Measurements from ENCODE around the gene LRP1B.

LRP1B gene

DNA sequence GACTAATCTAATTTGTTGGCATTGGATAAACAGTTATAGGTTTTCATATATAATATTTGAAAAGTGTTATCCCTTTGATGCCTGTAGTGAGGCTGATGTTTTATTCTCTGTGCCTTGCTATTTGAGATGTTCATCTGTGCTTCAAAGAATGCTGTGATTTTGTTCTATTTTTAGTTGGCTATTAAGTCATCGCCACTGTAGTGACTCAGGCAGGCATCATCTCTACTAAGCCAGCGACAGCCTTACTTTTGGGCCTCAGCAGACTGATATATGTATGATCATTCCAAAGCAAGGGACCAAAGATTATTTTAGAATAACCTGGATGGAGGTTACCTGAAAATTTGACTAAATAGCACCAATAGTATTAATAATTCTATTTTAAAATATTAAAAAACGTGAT is 1676.1 kb downstream of the LRP1B start:
- ATAC-seq: peak; percentile 96
- no peak for TF ChIP-seq SNAI2 (CRISPR knock-in tag; IDR thresholded peaks at IDR 0.05)
- TF ChIP-seq, protein P1, sequence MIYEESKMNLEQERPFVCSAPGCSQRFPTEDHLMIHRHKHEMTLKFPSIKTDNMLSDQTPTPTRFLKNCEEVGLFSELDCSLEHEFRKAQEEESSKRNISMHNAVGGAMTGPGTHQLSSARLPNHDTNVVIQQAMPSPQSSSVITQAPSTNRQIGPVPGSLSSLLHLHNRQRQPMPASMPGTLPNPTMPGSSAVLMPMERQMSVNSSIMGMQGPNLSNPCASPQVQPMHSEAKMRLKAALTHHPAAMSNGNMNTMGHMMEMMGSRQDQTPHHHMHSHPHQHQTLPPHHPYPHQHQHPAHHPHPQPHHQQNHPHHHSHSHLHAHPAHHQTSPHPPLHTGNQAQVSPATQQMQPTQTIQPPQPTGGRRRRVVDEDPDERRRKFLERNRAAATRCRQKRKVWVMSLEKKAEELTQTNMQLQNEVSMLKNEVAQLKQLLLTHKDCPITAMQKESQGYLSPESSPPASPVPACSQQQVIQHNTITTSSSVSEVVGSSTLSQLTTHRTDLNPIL (CRISPR knock-in tag; IDR thresholded peaks at IDR 0.05; ENCODE audit: low read depth): no peak

DNA sequence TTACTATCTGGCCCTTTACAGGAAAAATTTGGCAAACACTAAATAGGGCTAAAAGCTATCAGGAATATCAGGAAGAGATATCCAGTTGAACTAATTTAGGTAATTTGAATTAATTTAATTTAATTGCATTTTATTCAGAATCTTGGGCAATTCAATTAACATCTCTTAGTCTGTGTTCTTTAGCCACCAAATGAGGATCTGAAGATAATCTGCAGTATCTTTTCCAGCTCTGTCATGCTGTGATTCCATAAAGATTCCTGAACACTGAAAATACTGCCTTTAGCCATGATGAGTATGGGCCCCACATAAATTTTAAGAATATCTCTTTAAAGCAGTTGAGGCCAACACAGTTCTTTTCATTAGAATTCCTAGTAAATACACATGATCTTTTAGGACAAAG is 1679.5 kb downstream of the LRP1B start:
- TF ChIP-seq TCF4 (CRISPR knock-in tag; IDR thresholded peaks at IDR 0.05; ENCODE audit: borderline replicate concordance) (peak; percentile 49; the same call in 1 of the 2 replicates), SNAI2 (CRISPR knock-in tag; IDR thresholded peaks at IDR 0.05) (no peak), TOX (CRISPR knock-in tag; IDR thresholded peaks at IDR 0.05; ENCODE audit: borderline replicate concordance) (no peak), ISL1 (CRISPR knock-in tag; IDR thresholded peaks at IDR 0.05) (peak; percentile 32; the same call in 1 of the 2 replicates)
- TF ChIP-seq, protein P2, sequence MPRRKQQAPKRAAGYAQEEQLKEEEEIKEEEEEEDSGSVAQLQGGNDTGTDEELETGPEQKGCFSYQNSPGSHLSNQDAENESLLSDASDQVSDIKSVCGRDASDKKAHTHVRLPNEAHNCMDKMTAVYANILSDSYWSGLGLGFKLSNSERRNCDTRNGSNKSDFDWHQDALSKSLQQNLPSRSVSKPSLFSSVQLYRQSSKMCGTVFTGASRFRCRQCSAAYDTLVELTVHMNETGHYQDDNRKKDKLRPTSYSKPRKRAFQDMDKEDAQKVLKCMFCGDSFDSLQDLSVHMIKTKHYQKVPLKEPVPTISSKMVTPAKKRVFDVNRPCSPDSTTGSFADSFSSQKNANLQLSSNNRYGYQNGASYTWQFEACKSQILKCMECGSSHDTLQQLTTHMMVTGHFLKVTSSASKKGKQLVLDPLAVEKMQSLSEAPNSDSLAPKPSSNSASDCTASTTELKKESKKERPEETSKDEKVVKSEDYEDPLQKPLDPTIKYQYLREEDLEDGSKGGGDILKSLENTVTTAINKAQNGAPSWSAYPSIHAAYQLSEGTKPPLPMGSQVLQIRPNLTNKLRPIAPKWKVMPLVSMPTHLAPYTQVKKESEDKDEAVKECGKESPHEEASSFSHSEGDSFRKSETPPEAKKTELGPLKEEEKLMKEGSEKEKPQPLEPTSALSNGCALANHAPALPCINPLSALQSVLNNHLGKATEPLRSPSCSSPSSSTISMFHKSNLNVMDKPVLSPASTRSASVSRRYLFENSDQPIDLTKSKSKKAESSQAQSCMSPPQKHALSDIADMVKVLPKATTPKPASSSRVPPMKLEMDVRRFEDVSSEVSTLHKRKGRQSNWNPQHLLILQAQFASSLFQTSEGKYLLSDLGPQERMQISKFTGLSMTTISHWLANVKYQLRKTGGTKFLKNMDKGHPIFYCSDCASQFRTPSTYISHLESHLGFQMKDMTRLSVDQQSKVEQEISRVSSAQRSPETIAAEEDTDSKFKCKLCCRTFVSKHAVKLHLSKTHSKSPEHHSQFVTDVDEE (CRISPR knock-in tag; IDR thresholded peaks at IDR 0.05): no peak; the same call in 1 of the 2 replicates
- TF ChIP-seq, protein P1 (CRISPR knock-in tag; IDR thresholded peaks at IDR 0.05; ENCODE audit: low read depth): no peak
- no peak for ATAC-seq

DNA sequence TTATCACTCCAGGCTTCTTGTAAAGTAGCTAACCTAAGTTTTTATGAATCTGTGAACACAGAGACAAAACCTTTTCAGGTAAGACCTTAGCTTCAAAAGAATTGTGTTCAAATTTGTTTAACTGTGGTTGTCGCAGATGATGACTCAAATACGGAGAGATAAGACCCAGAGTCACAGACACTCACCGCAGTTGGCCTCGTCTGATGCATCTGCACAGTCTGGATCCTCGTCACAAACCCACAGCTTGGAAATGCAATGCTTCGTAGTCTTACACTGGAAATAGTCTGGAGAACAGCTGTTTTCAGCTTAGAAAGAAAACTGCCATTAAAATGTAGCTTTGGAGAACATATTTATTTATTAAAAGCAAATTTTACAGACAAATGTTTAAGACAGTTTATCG is 1688.5 kb downstream of the LRP1B start:
- TF ChIP-seq ESRRG (CRISPR knock-in tag; IDR thresholded peaks at IDR 0.05) (no peak), ZNF565 (CRISPR knock-in tag; conservative IDR thresholded peaks at IDR 0.05; ENCODE audit: low read depth) (no peak), ARNTL (CRISPR knock-in tag; IDR thresholded peaks at IDR 0.05; ENCODE audit: borderline replicate concordance, low read depth) (no peak), TOX (CRISPR knock-in tag; IDR thresholded peaks at IDR 0.05; ENCODE audit: borderline replicate concordance) (no peak), ZNF70 (CRISPR knock-in tag; IDR thresholded peaks at IDR 0.05) (no peak), OSR1 (CRISPR knock-in tag; IDR thresholded peaks at IDR 0.05) (no peak), ZC3H10 (CRISPR knock-in tag; IDR thresholded peaks at IDR 0.05) (no peak), ZNF8 (CRISPR knock-in tag; IDR thresholded peaks at IDR 0.05) (peak; percentile 61), CSDC2 (CRISPR knock-in tag; IDR thresholded peaks at IDR 0.05) (no peak), ZFP30 (CRISPR knock-in tag; IDR thresholded peaks at IDR 0.05) (no peak; the same call in 1 of the 2 replicates), ZFP3 (CRISPR knock-in tag; IDR thresholded peaks at IDR 0.05) (no peak), PPARA (CRISPR knock-in tag; IDR thresholded peaks at IDR 0.05; ENCODE audit: borderline replicate concordance) (no peak), TCF4 (CRISPR knock-in tag; IDR thresholded peaks at IDR 0.05; ENCODE audit: borderline replicate concordance) (peak; percentile 93), BACH2 (CRISPR knock-in tag; IDR thresholded peaks at IDR 0.05; ENCODE audit: borderline replicate concordance) (no peak), SNAI2 (CRISPR knock-in tag; IDR thresholded peaks at IDR 0.05) (no peak), GLIS3 (CRISPR knock-in tag; IDR thresholded peaks at IDR 0.05) (no peak), ISL1 (CRISPR knock-in tag; IDR thresholded peaks at IDR 0.05) (peak; percentile 61), RARB (CRISPR knock-in tag; IDR thresholded peaks at IDR 0.05) (no peak)
- TF ChIP-seq, protein P3, sequence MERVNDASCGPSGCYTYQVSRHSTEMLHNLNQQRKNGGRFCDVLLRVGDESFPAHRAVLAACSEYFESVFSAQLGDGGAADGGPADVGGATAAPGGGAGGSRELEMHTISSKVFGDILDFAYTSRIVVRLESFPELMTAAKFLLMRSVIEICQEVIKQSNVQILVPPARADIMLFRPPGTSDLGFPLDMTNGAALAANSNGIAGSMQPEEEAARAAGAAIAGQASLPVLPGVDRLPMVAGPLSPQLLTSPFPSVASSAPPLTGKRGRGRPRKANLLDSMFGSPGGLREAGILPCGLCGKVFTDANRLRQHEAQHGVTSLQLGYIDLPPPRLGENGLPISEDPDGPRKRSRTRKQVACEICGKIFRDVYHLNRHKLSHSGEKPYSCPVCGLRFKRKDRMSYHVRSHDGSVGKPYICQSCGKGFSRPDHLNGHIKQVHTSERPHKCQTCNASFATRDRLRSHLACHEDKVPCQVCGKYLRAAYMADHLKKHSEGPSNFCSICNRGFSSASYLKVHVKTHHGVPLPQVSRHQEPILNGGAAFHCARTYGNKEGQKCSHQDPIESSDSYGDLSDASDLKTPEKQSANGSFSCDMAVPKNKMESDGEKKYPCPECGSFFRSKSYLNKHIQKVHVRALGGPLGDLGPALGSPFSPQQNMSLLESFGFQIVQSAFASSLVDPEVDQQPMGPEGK (CRISPR knock-in tag; IDR thresholded peaks at IDR 0.05; ENCODE audit: borderline replicate concordance): no peak
- TF ChIP-seq, protein P2 (CRISPR knock-in tag; IDR thresholded peaks at IDR 0.05): peak; percentile 93
- TF ChIP-seq, protein P1 (CRISPR knock-in tag; IDR thresholded peaks at IDR 0.05; ENCODE audit: low read depth): no peak
- TF ChIP-seq, protein P4, sequence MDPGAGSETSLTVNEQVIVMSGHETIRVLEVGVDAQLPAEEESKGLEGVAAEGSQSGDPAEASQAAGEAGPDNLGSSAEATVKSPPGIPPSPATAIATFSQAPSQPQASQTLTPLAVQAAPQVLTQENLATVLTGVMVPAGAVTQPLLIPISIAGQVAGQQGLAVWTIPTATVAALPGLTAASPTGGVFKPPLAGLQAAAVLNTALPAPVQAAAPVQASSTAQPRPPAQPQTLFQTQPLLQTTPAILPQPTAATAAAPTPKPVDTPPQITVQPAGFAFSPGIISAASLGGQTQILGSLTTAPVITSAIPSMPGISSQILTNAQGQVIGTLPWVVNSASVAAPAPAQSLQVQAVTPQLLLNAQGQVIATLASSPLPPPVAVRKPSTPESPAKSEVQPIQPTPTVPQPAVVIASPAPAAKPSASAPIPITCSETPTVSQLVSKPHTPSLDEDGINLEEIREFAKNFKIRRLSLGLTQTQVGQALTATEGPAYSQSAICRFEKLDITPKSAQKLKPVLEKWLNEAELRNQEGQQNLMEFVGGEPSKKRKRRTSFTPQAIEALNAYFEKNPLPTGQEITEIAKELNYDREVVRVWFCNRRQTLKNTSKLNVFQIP (CRISPR knock-in tag; IDR thresholded peaks at IDR 0.05; ENCODE audit: borderline replicate concordance, low read depth): no peak
- TF ChIP-seq, protein P5, sequence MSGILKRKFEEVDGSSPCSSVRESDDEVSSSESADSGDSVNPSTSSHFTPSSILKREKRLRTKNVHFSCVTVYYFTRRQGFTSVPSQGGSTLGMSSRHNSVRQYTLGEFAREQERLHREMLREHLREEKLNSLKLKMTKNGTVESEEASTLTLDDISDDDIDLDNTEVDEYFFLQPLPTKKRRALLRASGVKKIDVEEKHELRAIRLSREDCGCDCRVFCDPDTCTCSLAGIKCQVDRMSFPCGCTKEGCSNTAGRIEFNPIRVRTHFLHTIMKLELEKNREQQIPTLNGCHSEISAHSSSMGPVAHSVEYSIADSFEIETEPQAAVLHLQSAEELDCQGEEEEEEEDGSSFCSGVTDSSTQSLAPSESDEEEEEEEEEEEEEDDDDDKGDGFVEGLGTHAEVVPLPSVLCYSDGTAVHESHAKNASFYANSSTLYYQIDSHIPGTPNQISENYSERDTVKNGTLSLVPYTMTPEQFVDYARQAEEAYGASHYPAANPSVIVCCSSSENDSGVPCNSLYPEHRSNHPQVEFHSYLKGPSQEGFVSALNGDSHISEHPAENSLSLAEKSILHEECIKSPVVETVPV (CRISPR knock-in tag; IDR thresholded peaks at IDR 0.05): no peak
- peak; percentile 89 for ATAC-seq

Measured in SK-N-SH treated with all-trans-retinoic acid at 6 μM for 48 hours (cell line).